ENCODE data around the gene MAN2A1.

GRCh38 chr5:109900461-109900860 is 210.7 kb downstream of the MAN2A1 start:
- TF ChIP-seq POLR2A (IDR thresholded peaks at IDR 0.05) (no peak), CTCF (IDR thresholded peaks at IDR 0.05 in 8 of 11, conservative IDR thresholded peaks at IDR 0.05 in 3 of 11) (no peak)

Data from spleen (tissue), 7 donors.